GM19467 (cell line): ENCODE data around the gene PLXNA2.

ENCODE experiments used
- ATAC-seq: cut with Tn5 transposase; IDR thresholded peaks from one replicate; pipeline ENCODE4 v1.9.1; 2021; ENCODE audit warnings: mild to moderate bottlenecking, moderate library complexity; ENCODE audit not compliant: unreplicated experiment

PLXNA2 gene

GRCh38 chr1:208166340-208167138 is 77.6 kb downstream of the PLXNA2 start:
- ATAC-seq, result no peak

- no peak for ATAC-seq
These were observed 78.5 kb downstream of the PLXNA2 start for GRCh38 chr1:208165659-208166058.

GRCh38 chr1:208164609-208165008 is 79.6 kb downstream of the PLXNA2 start:
- no peak for ATAC-seq

GRCh38 chr1:208163539-208163938 is 80.6 kb downstream of the PLXNA2 start:
- no peak for ATAC-seq

GRCh38 chr1:208162903-208163302 is 81.3 kb downstream of the PLXNA2 start:
- ATAC-seq, result no peak

- ATAC-seq, result no peak
These were observed 82.4 kb downstream of the PLXNA2 start for GRCh38 chr1:208161656-208162375.

GRCh38 chr1:208161005-208161404 is 83.2 kb downstream of the PLXNA2 start:
- ATAC-seq, result no peak

- no peak for ATAC-seq
These were observed 83.8 kb downstream of the PLXNA2 start for GRCh38 chr1:208160259-208160819.

GRCh38 chr1:208159555-208160258 is 84.5 kb downstream of the PLXNA2 start:
- ATAC-seq, result no peak

- no peak for ATAC-seq
These were observed 85.3 kb downstream of the PLXNA2 start for GRCh38 chr1:208158640-208159554.

GRCh38 chr1:208157769-208158168 is 86.4 kb downstream of the PLXNA2 start:
- ATAC-seq, result no peak

- no peak for ATAC-seq
These were observed 87.4 kb downstream of the PLXNA2 start for GRCh38 chr1:208156741-208157140.

GRCh38 chr1:208156310-208156709 is 87.9 kb downstream of the PLXNA2 start:
- no peak for ATAC-seq

GRCh38 chr1:208154679-208155642 is 89.2 kb downstream of the PLXNA2 start:
- no peak for ATAC-seq

- no peak for ATAC-seq
These were observed 90.1 kb downstream of the PLXNA2 start for GRCh38 chr1:208154040-208154439.

- no peak for ATAC-seq
These were observed 90.8 kb downstream of the PLXNA2 start for GRCh38 chr1:208153386-208153785.

- no peak for ATAC-seq
These were observed 92.2 kb downstream of the PLXNA2 start for GRCh38 chr1:208151728-208152598.

GRCh38 chr1:208150833-208151458 is 93.2 kb downstream of the PLXNA2 start:
- no peak for ATAC-seq
